Measurements from ENCODE around the gene RPS26. TPM values are rescaled to one million over a fixed set of nuclear protein-coding genes. Genes with fewer than 3 reads are reported as not detected.
A peak's percentile ranks its signal among the peaks of the same experiment; 100 is the strongest.
"Not testable (repeated sequence)": the region's sequence is repeated elsewhere in the genome, so short reads cannot be mapped to it uniquely, and the experiment has no call there.

The RPS26 gene
- 69.7 TPM for polyA plus RNA-seq (ENCODE audit: insufficient read length)

DNA sequence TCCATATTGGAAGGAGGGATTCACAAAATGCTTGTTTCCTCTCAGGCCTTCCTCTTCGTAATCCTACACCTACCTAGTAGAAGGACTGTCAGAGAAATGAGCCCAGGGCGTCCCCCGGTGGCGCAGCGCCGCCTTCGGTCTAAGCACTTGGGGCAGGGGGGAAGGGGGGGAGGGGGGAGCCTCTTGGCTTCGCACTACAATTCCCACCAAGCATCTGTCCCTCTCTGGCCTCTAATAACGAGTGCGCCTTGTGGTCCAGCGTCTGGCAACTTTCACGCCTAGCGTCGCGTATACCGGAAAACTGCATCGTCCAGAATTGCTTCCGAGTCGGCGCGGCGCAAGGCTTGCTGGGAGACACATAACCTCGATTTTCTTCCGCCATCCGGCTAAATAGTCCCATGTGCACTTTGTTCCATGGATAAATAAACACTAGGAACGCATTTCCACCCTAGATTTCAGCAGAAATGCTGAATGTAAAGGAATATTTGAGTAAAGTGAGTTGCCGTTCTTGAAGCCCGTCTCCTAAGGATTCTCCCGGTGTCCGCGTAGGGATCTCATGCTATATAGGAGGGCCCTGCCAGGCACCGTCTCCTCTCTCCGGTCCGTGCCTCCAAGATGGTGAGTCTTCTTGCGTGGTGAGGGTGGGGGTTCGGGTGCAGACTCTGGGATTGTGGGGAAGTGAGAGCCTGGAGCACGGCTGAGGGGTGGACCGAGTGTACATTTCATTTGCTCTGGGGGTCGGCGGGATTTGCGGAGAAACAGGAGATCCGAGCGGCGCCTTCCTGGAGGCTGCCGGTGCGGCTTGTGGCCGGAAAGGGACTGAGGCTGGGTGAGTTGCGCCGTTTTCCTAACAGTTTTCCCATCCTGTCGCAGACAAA is at the start of gene RPS26:
Gene RPS26, plus strand, starts transcription at position 367 of the 878 bp plus-strand sequence. Its CDS starts 249 bp downstream, at position 616.
- peak; percentile 99 for DNase-seq (ENCODE audit: low read depth)

DNA sequence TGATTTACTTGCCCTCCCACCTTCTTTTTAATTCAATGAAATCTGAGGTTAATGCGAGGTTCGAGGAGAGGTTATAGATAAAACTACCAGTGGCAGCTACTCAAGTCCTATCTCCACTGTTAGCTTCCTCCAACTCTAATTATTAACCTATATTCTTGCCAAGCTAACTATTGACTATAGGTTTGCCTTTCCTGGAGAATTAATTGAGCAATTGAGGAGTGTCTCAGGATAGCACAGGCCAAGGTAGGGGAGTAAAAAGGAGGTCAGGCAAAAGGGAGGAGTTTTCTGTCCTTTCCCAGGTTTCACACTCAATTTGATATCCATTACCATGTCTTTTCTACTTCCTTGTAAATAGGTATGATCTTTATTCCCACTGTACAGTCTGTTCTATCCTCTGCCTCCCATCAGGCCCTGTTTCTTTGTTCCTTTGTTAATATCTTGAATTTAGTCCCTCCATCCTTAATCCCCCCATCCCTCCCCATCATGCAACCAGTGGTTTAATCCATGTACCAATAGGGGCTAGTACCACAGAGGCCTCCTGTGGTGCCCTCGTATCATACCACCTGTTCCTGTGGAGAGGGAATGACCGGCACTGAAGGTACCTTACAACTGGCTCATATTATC is 48.4 kb upstream of the RPS26 start:
- no peak for DNase-seq (ENCODE audit: low read depth)

GRCh38 chr12:55995366-55995765 is 46.4 kb upstream of the RPS26 start:
- no peak for DNase-seq (ENCODE audit: low read depth)

DNA sequence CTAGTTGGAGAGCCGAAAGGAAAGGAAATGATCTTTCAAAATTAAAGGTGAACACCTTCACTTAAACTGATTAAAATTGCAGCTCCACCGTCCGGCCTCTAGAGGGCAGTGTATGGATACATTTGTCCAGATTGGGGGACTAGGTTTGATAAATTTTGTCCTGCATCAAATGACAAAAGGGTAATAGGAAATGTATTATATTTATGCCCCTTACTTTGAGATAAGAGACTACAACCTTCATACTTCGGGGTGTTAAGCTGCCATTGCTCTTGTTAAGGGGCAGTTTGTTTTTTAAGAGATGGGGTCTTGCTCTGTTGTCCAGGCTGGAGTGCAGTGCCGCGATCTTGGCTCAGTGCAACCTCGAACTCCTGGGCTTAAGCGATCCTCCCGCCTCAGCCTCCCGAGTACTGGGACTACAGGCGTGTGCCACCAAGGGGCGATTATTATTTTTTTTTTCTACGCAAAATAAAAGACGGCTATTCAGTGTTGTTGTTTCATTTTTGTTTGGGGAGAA is 45.5 kb upstream of the RPS26 start:
- peak; percentile 39 for DNase-seq (ENCODE audit: low read depth)

GRCh38 chr12:55996715-55997534 is 44.8 kb upstream of the RPS26 start, which contains the start of gene SUOX:
TSS of gene SUOX (plus strand) at chr12:55997276. CDS start at chr12:56002222, 4,946 bp downstream.
- peak; percentile 96 for DNase-seq (ENCODE audit: low read depth)

DNA sequence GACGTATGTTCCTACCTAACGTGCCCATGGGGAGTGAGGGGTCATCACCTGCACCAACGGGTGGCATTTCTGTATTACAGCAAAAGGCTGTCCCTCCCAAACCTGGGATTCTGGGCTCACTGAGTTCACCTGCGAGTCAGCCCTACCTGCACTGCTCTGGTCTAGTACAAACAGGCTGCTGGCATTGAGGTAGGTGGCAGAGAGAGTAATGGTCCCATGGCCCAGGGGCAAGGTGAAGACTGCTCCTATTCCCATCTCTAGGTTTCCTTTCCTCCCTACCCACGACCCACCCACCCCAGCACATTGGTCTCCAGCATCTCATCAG is 44.2 kb upstream of the RPS26 start:
- no peak for DNase-seq (ENCODE audit: low read depth)

- DNase-seq (ENCODE audit: low read depth): not testable (repeated sequence)
Observed at GRCh38 chr12:55999522-55999921, 42.2 kb upstream of the RPS26 start.

GRCh38 chr12:55999999-56000540 is 41.6 kb upstream of the RPS26 start:
- DNase-seq (ENCODE audit: low read depth): not testable (repeated sequence)

DNA sequence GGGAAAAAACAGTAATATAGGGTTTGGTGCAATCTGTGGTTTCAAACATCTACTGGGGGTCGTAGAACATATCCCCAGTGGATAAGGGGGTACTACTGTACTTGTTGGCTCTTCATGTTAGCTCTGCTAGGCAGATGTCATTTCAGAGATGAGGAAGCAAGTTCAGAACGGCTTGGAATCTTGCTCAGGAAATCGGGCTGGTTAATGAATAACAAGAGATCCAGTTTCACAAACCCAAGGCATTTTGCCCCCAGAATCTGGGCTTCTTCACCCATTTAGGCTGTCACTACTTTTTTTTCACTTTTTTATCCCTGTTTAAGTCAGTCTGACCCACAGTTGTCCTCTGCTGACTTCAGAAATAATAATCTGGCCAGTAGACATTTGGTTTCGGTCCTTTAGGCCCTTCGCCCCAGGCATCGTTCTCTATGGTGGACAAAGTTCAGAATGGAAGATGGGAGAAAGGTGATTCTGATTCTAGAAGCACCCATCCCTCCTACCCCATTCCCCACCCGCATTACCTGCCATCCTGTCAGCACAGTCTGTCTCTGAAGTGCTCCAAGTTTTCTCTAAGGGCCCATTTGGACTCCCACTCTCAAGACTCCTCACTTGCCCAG is 40.1 kb upstream of the RPS26 start:
- no peak for DNase-seq (ENCODE audit: low read depth)

DNA sequence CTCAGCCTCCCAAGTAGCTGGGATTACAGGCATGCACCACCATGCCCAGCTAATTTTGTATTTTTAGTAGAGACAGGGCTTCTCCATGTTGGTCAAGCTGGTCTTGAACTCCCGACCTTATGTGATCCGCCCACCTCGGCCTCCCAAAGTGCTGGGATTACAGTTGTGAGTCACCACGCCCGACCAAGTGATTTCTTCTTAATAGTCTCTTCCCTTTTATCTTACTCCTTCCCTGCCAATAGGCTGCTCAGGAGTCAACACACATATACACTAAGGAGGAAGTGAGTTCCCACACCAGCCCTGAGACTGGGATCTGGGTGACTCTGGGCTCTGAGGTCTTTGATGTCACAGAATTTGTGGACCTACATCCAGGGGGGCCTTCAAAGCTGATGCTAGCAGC is 38.3 kb upstream of the RPS26 start:
- not testable (repeated sequence) for DNase-seq (ENCODE audit: low read depth)

GRCh38 chr12:56004211-56004610 is 37.5 kb upstream of the RPS26 start:
- no peak for DNase-seq (ENCODE audit: low read depth)

GRCh38 chr12:56007564-56008559 is 33.9 kb upstream of the RPS26 start:
- DNase-seq (ENCODE audit: low read depth): no peak

GRCh38 chr12:56010111-56010570 is 31.6 kb upstream of the RPS26 start:
- DNase-seq (ENCODE audit: low read depth): no peak

GRCh38 chr12:56011509-56012090 is 30.1 kb upstream of the RPS26 start:
- DNase-seq (ENCODE audit: low read depth): no peak

- no peak for DNase-seq (ENCODE audit: low read depth)
Observed at GRCh38 chr12:56013482-56013881, 28.2 kb upstream of the RPS26 start.

GRCh38 chr12:56014205-56014604 is 27.5 kb upstream of the RPS26 start:
- DNase-seq (ENCODE audit: low read depth): no peak

GRCh38 chr12:56017181-56017580 is 24.5 kb upstream of the RPS26 start:
- no peak for DNase-seq (ENCODE audit: low read depth)

DNA sequence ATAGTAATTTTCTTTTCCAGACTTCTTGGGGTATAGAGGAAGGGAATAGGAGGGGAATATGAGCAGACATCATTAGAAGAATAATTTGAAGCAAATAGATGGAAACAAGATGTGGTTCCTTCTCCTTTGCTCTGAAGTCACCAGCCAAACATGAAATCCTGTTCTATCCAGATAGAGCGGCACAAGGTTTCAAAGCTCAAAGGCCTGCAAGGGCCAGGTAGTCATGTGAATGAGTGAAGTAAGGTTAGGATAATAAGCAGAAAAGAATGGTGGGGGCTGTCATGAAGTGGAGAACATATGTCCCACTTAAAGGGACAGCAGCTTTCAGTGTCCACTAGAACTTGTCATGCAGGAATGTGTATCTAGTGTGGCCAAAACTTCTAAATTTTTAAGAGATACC is 23.4 kb upstream of the RPS26 start:
- DNase-seq (ENCODE audit: low read depth): no peak

DNA sequence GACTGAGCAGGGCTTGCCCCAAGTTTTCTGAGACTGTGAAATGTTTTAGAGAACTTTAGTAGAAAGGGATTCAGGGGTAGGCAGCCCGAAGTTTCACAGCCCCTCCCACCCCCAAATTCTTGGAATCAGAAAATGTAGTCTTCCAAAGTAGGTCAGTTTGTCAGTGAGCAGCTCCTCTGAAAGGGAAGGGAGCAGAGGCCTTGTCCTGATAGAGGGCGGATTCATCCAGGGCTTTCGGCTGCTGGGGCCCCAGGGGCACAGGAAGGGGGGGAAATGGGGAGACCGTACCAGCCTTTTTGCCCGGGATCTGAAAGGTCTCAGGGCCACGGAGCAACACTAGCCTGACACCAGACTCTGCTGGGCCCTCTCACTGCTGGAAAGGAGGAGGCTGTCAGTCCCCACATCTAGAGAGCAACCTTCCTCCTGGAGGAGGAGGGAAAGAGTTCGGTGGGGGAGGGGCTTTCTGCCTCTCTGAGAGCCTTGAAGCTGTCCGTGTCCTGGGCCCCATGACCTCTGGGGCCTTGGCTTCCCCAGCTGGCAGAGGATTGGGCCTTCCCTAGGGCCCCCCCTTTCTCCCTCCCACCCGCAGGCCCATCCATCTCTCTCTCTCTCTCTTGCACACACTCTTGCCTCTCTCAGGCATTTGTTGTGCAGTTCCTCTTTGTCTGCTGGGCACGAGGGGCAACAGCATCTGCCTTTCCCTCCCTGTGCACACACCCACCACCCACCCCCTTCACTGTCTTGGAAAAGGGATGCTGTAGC is 21.1 kb upstream of the RPS26 start, which contains the start of gene IKZF4:
Gene IKZF4, plus strand, starts transcription at position 621 of the 762 bp plus-strand sequence. CDS start 451 bp downstream, outside the sequence.
- DNase-seq (ENCODE audit: low read depth): no peak

Measured in forelimb muscle (tissue), 1 donor.